Psoas muscle (tissue), 8 donors: Measurements from ENCODE around the gene TOGARAM2. TPM values are rescaled to one million over a fixed set of nuclear protein-coding genes. Genes with fewer than 3 reads are reported as not detected.

ENCODE experiments used
- ATAC-seq, 4 donors: fragments of 200-7000 bp; cut with Tn5 transposase; one replicate each; pipeline ENCODE4 v1.9.1; 2020; ENCODE audit warnings: moderate library complexity in 3 of 4, mild to moderate bottlenecking in 2 of 4
- DNase-seq, 2 donors: peaks; one replicate each; pipeline ENCODE4 v3.0.0-alpha.2; 2020
- H3K27ac ChIP-seq: fragments of 200-600 bp; one replicate; pipeline ENCODE4 v1.8.0; 2022
- H3K27me3 ChIP-seq, 3 donors: fragments of 200-600 bp in 1 of 3; one replicate each; pipeline versions ENCODE4 v1.6.1 to v1.8.0; 2013 to 2022; ENCODE audit warnings: low read length in 2 of 3, mild to moderate bottlenecking in 2 of 3, moderate library complexity in 1 of 3; ENCODE audit not compliant: insufficient read depth in 3 of 3
- H3K36me3 ChIP-seq, 2 donors: fragments of 200-600 bp in 1 of 2; one replicate each; pipeline versions ENCODE4 v1.6.1 to v1.8.0; 2013 to 2022; ENCODE audit warnings: low read depth in 1 of 2, mild to moderate bottlenecking in 1 of 2, moderate library complexity in 1 of 2; ENCODE audit not compliant: insufficient read depth in 1 of 2
- H3K4me1 ChIP-seq: fragments of 200-600 bp; one replicate; pipeline ENCODE4 v1.8.0; 2022
- H3K4me3 ChIP-seq: fragments of 200-600 bp; one replicate; pipeline ENCODE4 v1.8.0; 2022; ENCODE audit warnings: mild to moderate bottlenecking
- H3K9me3 ChIP-seq: fragments of 200-600 bp; one replicate; pipeline ENCODE4 v1.8.0; 2022
- CTCF ChIP-seq: fragments of 200-600 bp; IDR thresholded peaks from one replicate; pipeline ENCODE4 v1.8.0; 2022; ENCODE audit warnings: antibody characterized with exemption
- WGBS, 3 donors: extraction: QIAGEN DNeasy Blood & Tissue Kit; methylation state at CpG; one replicate each; pipeline versions ENCODE4 v1.1.6 to v1.1.7; 2013; 5-methylcytosine and 5-hydroxymethylcytosine counted together
- intact Hi-C, 2 donors: fragments of 100-400 bp; cut with DNase I; formaldehyde crosslinking; loops; one replicate each; pipeline versions ENCODE4 v1.11.0 to v1.14.2; 2022
- polyA plus RNA-seq, 3 donors: library from polyadenylated mRNA; stranded (reverse); fragments of 200-250 nt; gene quantifications; one replicate each; pipeline ENCODE4 v1.2.3, GENCODE V29; 2013
- total RNA-seq, 4 donors: library from RNA; stranded (reverse); fragmentation: NEBNext Ultra II Directional in 2 of 4; extraction: Animal tissue kit (Norgen Biotek cat#: 25700) in 2 of 4; gene quantifications; one replicate each; pipeline versions ENCODE4 v1.2.1 to v1.2.4, GENCODE V29; 2021 to 2023
- donor health status: healthy with polysubstance abuse.
- donor health status: DM: no; HTN: no; CAD: no; lungs with moderate emphysema.
- donor health status: Bipolar disorder and iron deficiency.
- donor health status: healthy.
- donor health status: DM: yes; HTN: yes; CAD: no.
- donor health status: DM: no; HTN: no; CAD: no.
- donor health status: DM: no; HTN: no; CAD: no.
- donor health status: DM: yes; HTN: yes; CAD: no.

TOGARAM2 gene
- total and polyA plus RNA-seq, 7 donors = 2.2 to 98.4 (median 28.6) TPM

- no peak for ATAC-seq
- Histone ChIP-seq H3K4me1 (peaks cover 37% of the 10 kb centered on the region), H3K27me3 (no peaks in the 10 kb centered on the region), H3K4me3 (no peak overlapping the region), H3K27ac (no peak overlapping the region), H3K36me3 (no peaks in the 10 kb centered on the region), H3K9me3 (no peaks in the 10 kb centered on the region)
- WGBS, 3 donors = 84 to 89% (median 88%) methylated on average over 6 to 9 of the region's 9 CpGs
- intact Hi-C loops = no loop called here
- DNase-seq = peak in 1 of 2 donors; percentile 25
- no peak for TF ChIP-seq CTCF
Measured at GRCh38 chr2:29009270-29009669, 28.2 kb downstream of the TOGARAM2 start.

GRCh38 chr2:29009711-29010677 is 28.9 kb downstream of the TOGARAM2 start:
- intact Hi-C loops = loop anchor here (5.0 to 10.0 kb wide), 4 partner anchors 102 to 443 kb away; partner anchors contain the start of gene CLIP4 (in 1 of the 2)
- H3K4me1 ChIP-seq = peaks cover 43% of the 10 kb centered on the region
- DNase-seq (peak in 1 of 2 donors; percentile 47), ATAC-seq (no peak)
- H3K27ac ChIP-seq = peak overlapping the region; percentile 87
- H3K4me3 ChIP-seq = no peak overlapping the region
- H3K36me3 ChIP-seq = no peaks in the 10 kb centered on the region
- 82 to 84% (median 83%) methylated on average over 23 to 26 of the region's 26 CpGs for WGBS, 3 donors
- TF ChIP-seq CTCF = no peak
- H3K27me3 ChIP-seq = no peaks in the 10 kb centered on the region
- H3K9me3 ChIP-seq = no peaks in the 10 kb centered on the region

GRCh38 chr2:29010946-29011345 is 29.8 kb downstream of the TOGARAM2 start:
- intact Hi-C loops = loop anchor here (5.0 to 10.0 kb wide), 4 partner anchors 101 to 444 kb away; partner anchors contain the start of gene CLIP4 (in 1 of the 2)
- DNase-seq (peak; percentile 52 to 77), ATAC-seq (peak in 3 of 4 donors; percentile 4 to 16 (median 15))
- H3K4me1 ChIP-seq = peaks cover 53% of the 10 kb centered on the region
- peak overlapping the region; percentile 52 for H3K4me3 ChIP-seq
- H3K27me3 ChIP-seq = no peaks in the 10 kb centered on the region
- no peaks in the 10 kb centered on the region for H3K36me3 ChIP-seq
- 8 to 19% (median 13%) methylated on average over 7 of the region's 7 CpGs for WGBS, 3 donors
- TF ChIP-seq CTCF = no peak
- peak overlapping the region; percentile 87 for H3K27ac ChIP-seq
- no peaks in the 10 kb centered on the region for H3K9me3 ChIP-seq

GRCh38 chr2:29011418-29012060 is 30.4 kb downstream of the TOGARAM2 start:
- DNase-seq (peak; percentile 90 to 98), ATAC-seq (peak; percentile 55 to 77 (median 70))
- H3K4me3 ChIP-seq = peak overlapping the region; percentile 52
- H3K27me3 ChIP-seq = no peaks in the 10 kb centered on the region
- TF ChIP-seq CTCF = no peak
- WGBS, 3 donors = 8 to 11% (median 10%) methylated on average over 19 of the region's 19 CpGs
- H3K36me3 ChIP-seq = no peaks in the 10 kb centered on the region
- intact Hi-C loops = loop anchor here (2.0 to 10.0 kb wide), 5 partner anchors 53 to 444 kb away; partner anchors contain the start of gene CLIP4 (in 1 of the 2)
- H3K27ac ChIP-seq = peak overlapping the region; percentile 87
- H3K9me3 ChIP-seq = no peaks in the 10 kb centered on the region
- H3K4me1 ChIP-seq = peaks cover 55% of the 10 kb centered on the region
